Gastroesophageal sphincter (tissue), 3 donors: ENCODE data around the gene FAM219B.

Source experiments
- CTCF ChIP-seq, 4 experiments: fragments of 200-600 bp in 2 of 4; fragments of 450-650 bp in 2 of 4; sonication (generic) in 1 of 4; IDR thresholded peaks; one replicate each; pipeline ENCODE4 v1.5.1; 2017 to 2019; ENCODE audit warnings: antibody characterized with exemption in 4 of 4, mild to moderate bottlenecking in 2 of 4, moderate library complexity in 2 of 4
- POLR2A ChIP-seq, 2 donors: fragments of 450-650 bp; IDR thresholded peaks; one replicate each; pipeline ENCODE4 v1.6.1; 2017; ENCODE audit warnings: antibody characterized with exemption in 2 of 2, mild to moderate bottlenecking in 2 of 2, moderate library complexity in 1 of 2

GRCh38 chr15:74856537-74856936 is 50.1 kb downstream of the FAM219B start:
- TF ChIP-seq POLR2A (IDR thresholded peaks at IDR 0.05) (no peak), CTCF (IDR thresholded peaks at IDR 0.05) (no peak)
